GM12878 (cell line): Measurements from ENCODE around the gene TESMIN. TPM values are rescaled to one million over a fixed set of nuclear protein-coding genes. Genes with fewer than 3 reads are reported as not detected.

ENCODE experiments used
- ATAC-seq: fragments of 200-7000 bp; cut with Tn5 transposase; 3 replicates; pipeline ENCODE4 v1.9.1; 2020; ENCODE audit warnings: mild to moderate bottlenecking, moderate library complexity
- BruUV-seq: library from RNA; stranded (reverse); fragments of 400-500 nt; replicated peaks from 2 replicates; lab custom pipeline; 2021; lab: Mats Ljungman, UMichigan
- CTCF ChIA-PET: fragments of 300-600 bp; sonication (Branson Sonifier 250); formaldehyde crosslinking; extraction: SDS; loops from one replicate; lab custom pipeline; 2021; ENCODE audit warnings: inconsistent platforms; lab: Yijun Ruan, JAX
- POLR2A ChIA-PET: fragments of 350-600 bp; formaldehyde crosslinking; extraction: SDS; loops from one replicate; lab custom pipeline; 2021; ENCODE audit warnings: inconsistent platforms; lab: Charles Lee
- RAD21 ChIA-PET: fragments of 300-600 bp; sonication (Branson Sonifier 250); formaldehyde crosslinking; loops from one replicate; lab custom pipeline; 2023; ENCODE audit warnings: antibody characterized with exemption; ENCODE audit not compliant: unreplicated experiment; lab: Charles Lee
- SMC1A ChIA-PET: fragments of 300-600 bp; sonication (Branson Sonifier 250); formaldehyde crosslinking; loops from one replicate; lab custom pipeline; 2023; ENCODE audit not compliant: unreplicated experiment, uncharacterized antibody; lab: Charles Lee
- DNase-seq: peaks from one replicate; pipeline ENCODE4 v3.0.0-alpha.2; 2011; ENCODE audit warnings: low read depth, low spot score
- FAIRE-seq: peaks from 3 replicates; lab custom pipeline; 2011; peaks lifted over from hg19 to GRCh38; lab: Jason Lieb, UNC
- H2AFZ ChIP-seq: 2 replicates; pipeline ENCODE4 v1.6.0; 2011; ENCODE audit warnings: low read depth, low read length, control low read depth; ENCODE audit not compliant: control insufficient read depth
- H3K27ac ChIP-seq: 2 replicates; pipeline ENCODE4 v1.5.1; 2011; ENCODE audit warnings: control low read depth; ENCODE audit not compliant: control insufficient read depth, insufficient read depth
- H3K27me3 ChIP-seq, 2 experiments: replicated peaks in 1 of 2; 2 replicates each; pipeline versions ENCODE4 v1.6.0 to v1.6.1; 2011; ENCODE audit warnings: low read length in 1 of 2; ENCODE audit not compliant: control insufficient read depth in 2 of 2, insufficient read depth in 2 of 2
- H3K36me3 ChIP-seq, 2 experiments: 2 replicates each; pipeline ENCODE4 v1.5.1; 2011; ENCODE audit warnings: low read length in 1 of 2; ENCODE audit not compliant: control insufficient read depth in 2 of 2, insufficient read depth in 2 of 2
- H3K4me1 ChIP-seq: 2 replicates; pipeline ENCODE4 v1.6.1; 2011; ENCODE audit warnings: mild to moderate bottlenecking, low read length, moderate library complexity, mixed read lengths; ENCODE audit not compliant: control insufficient read depth, insufficient read depth
- H3K4me2 ChIP-seq: 2 replicates; pipeline ENCODE4 v1.6.0; 2011; ENCODE audit warnings: control low read depth; ENCODE audit not compliant: control insufficient read depth, insufficient read depth
- H3K4me3 ChIP-seq: fragments of 200-600 bp; sonication (generic); 2 replicates; pipeline ENCODE4 v1.5.1; 2016
- H3K79me2 ChIP-seq: 2 replicates; pipeline ENCODE4 v1.6.0; 2011; ENCODE audit warnings: low read length; ENCODE audit not compliant: control insufficient read depth, insufficient read depth
- H3K9ac ChIP-seq: 2 replicates; pipeline ENCODE4 v1.8.0; 2011; ENCODE audit warnings: low read length, control low read depth, mixed read lengths; ENCODE audit not compliant: control insufficient read depth, insufficient read depth
- H3K9me3 ChIP-seq: replicated peaks from 3 replicates; pipeline ENCODE4 v1.5.1; 2011; ENCODE audit warnings: mild to moderate bottlenecking, low read length; ENCODE audit not compliant: control insufficient read depth, insufficient read depth
- H4K20me1 ChIP-seq: 2 replicates; pipeline ENCODE4 v1.6.0; 2011; ENCODE audit not compliant: control insufficient read depth, insufficient read depth
- ASH2L ChIP-seq: fragments of 300-600, 200-600 bp; sonication (generic); IDR thresholded peaks from 2 replicates; pipeline ENCODE4 v1.6.1; 2017; ENCODE audit warnings: low read depth, mild to moderate bottlenecking, borderline replicate concordance
- BCL11A ChIP-seq: IDR thresholded peaks from 2 replicates; pipeline ENCODE4 v1.6.1; 2011; ENCODE audit warnings: low read depth, low read length
- CTCF ChIP-seq, 3 experiments: IDR thresholded peaks in 2 of 3; conservative IDR thresholded peaks in 1 of 3; 2 replicates each; pipeline ENCODE4 v1.5.1; 2011; ENCODE audit warnings: low read depth in 3 of 3, low read length in 3 of 3, mild to moderate bottlenecking in 3 of 3, control low read depth in 2 of 3, moderate library complexity in 2 of 3, inconsistent platforms in 1 of 3, mixed read lengths in 1 of 3; ENCODE audit not compliant: control insufficient read depth in 2 of 3, insufficient read depth in 1 of 3; ENCODE audit errors: extremely low read depth in 1 of 3
- JUNB ChIP-seq: IDR thresholded peaks from 2 replicates; pipeline ENCODE4 v1.6.1; 2016; ENCODE audit warnings: antibody characterized with exemption, mild to moderate bottlenecking
- JUND ChIP-seq: IDR thresholded peaks from 2 replicates; pipeline ENCODE4 v1.6.1; 2012; ENCODE audit warnings: low read depth, mild to moderate bottlenecking, low read length, improper control_type of control experiment, moderate library complexity
- KLF5 ChIP-seq: fragments of 450-650 bp; IDR thresholded peaks from 2 replicates; pipeline ENCODE4 v1.6.1; 2014; ENCODE audit warnings: mild to moderate bottlenecking; ENCODE audit not compliant: partially characterized antibody
- MYB ChIP-seq: fragments of 150-350 bp; IDR thresholded peaks from 2 replicates; pipeline ENCODE4 v1.6.1; 2014; ENCODE audit warnings: mild to moderate bottlenecking, low read depth, low read length, borderline replicate concordance
- SPI1 ChIP-seq: IDR thresholded peaks from 2 replicates; pipeline ENCODE4 v1.6.1; 2011; ENCODE audit warnings: low read depth, mild to moderate bottlenecking, low read length, moderate library complexity, borderline replicate concordance; ENCODE audit not compliant: insufficient read depth
- TCF3 ChIP-seq: IDR thresholded peaks from 2 replicates; pipeline ENCODE4 v1.6.1; 2012; ENCODE audit warnings: low read depth, mild to moderate bottlenecking, low read length, borderline replicate concordance; ENCODE audit not compliant: insufficient read depth
- WGBS: methylation state at CpG from one replicate; pipeline ENCODE4 v1.1.6; 2016; ENCODE audit warnings: low lambda C conversion rate; ENCODE audit not compliant: insufficient replicate concordance, insufficient coverage; ENCODE audit errors: missing lambda C conversion rate; 5-methylcytosine and 5-hydroxymethylcytosine counted together
- in situ Hi-C: fragments of 300-500 bp; cut with MboI; formaldehyde crosslinking; loops from 9 replicates; pipeline ENCODE4 v1.14.3; 2018; ENCODE audit warnings: mixed read lengths
- intact Hi-C: fragments of 100-400 bp; cut with micrococcal nuclease; formaldehyde crosslinking; loops from one replicate; pipeline ENCODE4 v1.14.2; 2022; ENCODE audit not compliant: unreplicated experiment
- polyA plus RNA-seq, 11 experiments: library from polyadenylated mRNA; depleted of rRNA in 4 of 11; unstranded in 6 of 11; stranded (reverse) in 5 of 11; fragments of >200 nt; fragmentation: Nextera tagmentation in 4 of 11; fragmentation: Illumina TruSeq in 1 of 11; extraction: Ambion mirVana in 4 of 11; extraction: Trizol in 1 of 11; gene quantifications; 1 replicate in 1 of 11; 2 replicates in 10 of 11; pipeline versions ENCODE4 v1.2.1 to v1.2.3, GENCODE V29; 2011 to 2016; ENCODE audit warnings: inconsistent platforms in 2 of 11, missing spikeins in 2 of 11, low read depth in 1 of 11
- total RNA-seq, 4 experiments: library from RNA; depleted of rRNA in 3 of 4; stranded (reverse); fragments of >200 nt in 3 of 4; fragmentation: Illumina TruSeq in 1 of 4; extraction: Trizol in 1 of 4; gene quantifications; 2 replicates each; pipeline versions ENCODE4 v1.2.1 to v1.2.3, GENCODE V29; 2013 to 2021

The TESMIN gene
- total and polyA plus RNA-seq, 10 of the 15 experiments (the other 5 are each of a cell fraction or from before 2014, with no cell fraction given) = 0.31 to 3.4 (median 1.2) TPM; not detected in 1

GRCh38 chr11:68667511-68668500 lies 83.5 kb downstream of the TESMIN start:
- Histone ChIP-seq H4K20me1 (no peaks in the 10 kb centered on the region), H3K27me3 (no peaks in the 10 kb centered on the region), H3K9ac (no peak overlapping the region), H3K4me2 (no peak overlapping the region), H3K4me3 (no peak overlapping the region), H3K9me3 (no peaks in the 10 kb centered on the region; the same call in 2 of the 3 replicates), H3K27ac (no peak overlapping the region), H3K36me3 (no peaks in the 10 kb centered on the region), H2AFZ (no peak overlapping the region), H3K4me1 (no peaks in the 10 kb centered on the region), H3K79me2 (no peaks in the 10 kb centered on the region)
- WGBS = 55% methylated on average over 16 of the region's 21 CpGs
- BruUV-seq = no TSS peak
- FAIRE-seq (no peak), ATAC-seq (no peak), DNase-seq (no peak)
- ChIA-PET CTCF (no interaction called here), RAD21 (no interaction called here), POLR2A (no interaction called here), SMC1A (no interaction called here)
- in situ Hi-C loops = no loop called here
- TF ChIP-seq JUND (no peak), MYB (no peak), ASH2L (no peak), JUNB (no peak), BCL11A (no peak), CTCF (IDR thresholded peaks at IDR 0.05 in 2 of 3, conservative IDR thresholded peaks at IDR 0.05 in 1 of 3; ENCODE audit: control insufficient read depth in 2 of 3, extremely low read depth in 1 of 3, insufficient read depth in 1 of 3, low read depth in 3 of 3, low read length in 3 of 3) (no peak), SPI1 (no peak), TCF3 (no peak), KLF5 (no peak)
- intact Hi-C loops = no loop called here
